HG03432 (cell line): Measurements from ENCODE around the gene ANKRD6.
"Not testable (repeated sequence)": the region's sequence is repeated elsewhere in the genome, so short reads cannot be mapped to it uniquely, and the experiment has no call there.

Source experiments
- ATAC-seq: cut with Tn5 transposase; IDR thresholded peaks from one replicate; pipeline ENCODE4 v1.9.1; 2021; ENCODE audit warnings: mild to moderate bottlenecking, moderate library complexity; ENCODE audit not compliant: unreplicated experiment

ANKRD6 gene

DNA sequence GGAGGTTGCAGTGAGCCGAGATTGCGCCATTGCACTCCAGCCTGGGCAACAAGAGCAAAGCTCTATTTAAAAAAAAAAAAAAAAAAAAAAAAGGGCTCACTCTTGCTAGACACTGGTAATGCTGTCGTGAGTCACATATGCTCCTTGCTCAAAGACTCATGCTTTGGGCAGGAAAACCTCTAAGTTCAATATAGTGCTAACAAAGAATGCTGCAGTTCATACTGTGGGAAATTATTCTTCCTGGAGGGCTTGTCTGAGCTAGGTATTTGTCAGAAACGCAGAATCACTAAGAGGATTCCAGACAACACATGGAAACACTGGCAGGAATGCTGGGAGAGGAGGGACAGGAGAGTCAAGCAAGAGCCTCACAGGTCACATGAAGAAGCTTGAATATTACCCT, 207.9 kb downstream of the ANKRD6 start:
- no peak for ATAC-seq

DNA sequence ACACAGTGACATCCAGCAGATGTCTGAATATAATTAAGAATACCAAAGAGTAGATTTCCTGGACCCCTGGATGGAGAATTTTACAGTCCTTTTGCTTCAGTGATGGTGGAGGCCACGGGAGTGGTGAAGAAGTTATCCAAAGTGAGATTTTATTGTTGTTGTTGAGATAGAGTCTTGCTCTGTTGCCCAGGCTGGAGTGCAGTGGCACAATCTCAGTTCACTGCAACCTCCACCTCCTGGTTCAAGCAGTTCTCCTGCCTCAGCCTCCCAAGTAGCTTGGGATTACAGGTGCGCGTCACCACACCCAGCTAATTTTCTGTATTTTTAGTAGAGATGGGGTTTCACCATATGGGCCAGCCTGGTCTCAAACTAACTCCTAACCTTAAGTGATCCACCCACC, 208.6 kb downstream of the ANKRD6 start:
- not testable (repeated sequence) for ATAC-seq

DNA sequence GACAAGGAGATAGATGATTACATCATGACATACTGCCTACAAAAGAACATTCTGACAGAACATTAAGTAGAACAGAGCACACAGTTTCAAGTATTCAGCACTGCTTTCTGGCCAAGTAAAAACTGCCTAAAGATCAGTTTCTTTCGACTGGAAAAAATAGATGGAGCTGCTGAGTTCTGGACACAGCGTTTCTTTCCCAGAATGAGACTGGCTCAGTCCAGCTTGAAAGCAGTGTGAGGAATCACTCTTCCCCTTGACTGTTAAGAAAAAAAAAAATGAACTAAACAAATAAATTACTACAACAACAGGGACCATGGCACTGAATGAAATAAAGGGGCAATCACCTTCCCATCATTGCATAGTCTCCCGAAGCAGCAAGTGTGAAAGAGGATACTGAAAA, 210.0 kb downstream of the ANKRD6 start:
- no peak for ATAC-seq

DNA sequence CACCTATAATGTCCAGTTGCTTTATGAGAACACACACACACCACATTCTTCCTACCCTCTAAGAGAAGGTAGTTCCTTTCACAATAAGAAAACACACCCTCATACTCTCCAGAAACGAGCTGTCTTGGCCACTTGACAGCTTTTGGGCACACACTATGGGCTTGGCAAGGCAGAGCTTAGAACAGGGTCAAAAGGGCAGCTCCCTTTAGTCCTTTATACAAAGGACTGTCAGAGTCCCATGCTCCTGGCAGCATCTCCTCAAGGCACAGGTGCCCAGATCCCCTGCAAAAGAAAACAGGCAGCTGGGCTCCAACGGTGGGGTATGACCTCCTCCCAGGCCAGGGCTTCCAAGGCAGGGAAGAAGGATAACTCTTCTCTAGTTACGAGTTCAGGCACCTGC, 210.5 kb downstream of the ANKRD6 start:
- ATAC-seq, result no peak

DNA sequence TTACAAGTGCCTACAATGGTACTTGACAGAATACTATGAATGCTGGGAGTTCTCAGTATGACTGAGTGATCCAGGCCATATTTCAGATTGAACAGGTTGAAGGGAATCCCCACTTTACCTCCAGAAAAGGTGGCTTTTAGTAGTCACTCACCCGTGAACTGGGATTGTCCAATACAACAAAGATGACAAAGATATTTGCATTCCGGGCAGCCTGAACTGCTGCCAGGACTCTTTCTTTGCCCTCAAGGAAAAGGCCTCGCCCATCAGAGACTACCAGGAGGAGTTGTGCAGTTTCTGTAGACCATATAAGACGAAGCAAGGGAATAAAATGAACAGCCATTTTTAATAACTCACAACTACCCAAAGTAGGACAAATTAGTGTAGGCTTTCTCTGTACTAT, 211.9 kb downstream of the ANKRD6 start:
- no peak for ATAC-seq

DNA sequence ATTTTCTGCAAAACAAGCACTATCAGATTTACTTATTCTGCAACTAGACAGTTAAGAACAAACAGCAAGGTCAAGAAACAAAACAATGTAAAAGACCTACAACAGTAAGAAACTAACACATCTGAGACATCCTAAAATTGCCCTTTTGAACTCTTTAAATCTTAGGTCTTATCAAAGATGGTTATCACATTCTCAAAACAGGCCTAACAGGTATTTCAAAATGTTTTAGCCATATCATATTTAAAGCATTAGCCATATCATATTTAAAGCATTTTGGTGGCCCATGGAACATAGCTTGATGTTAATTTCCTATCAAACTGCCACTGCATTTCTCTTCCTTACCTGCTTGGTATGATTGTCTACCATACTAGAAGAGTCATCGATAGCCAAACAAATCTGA, 216.7 kb downstream of the ANKRD6 start:
- ATAC-seq, result no peak

DNA sequence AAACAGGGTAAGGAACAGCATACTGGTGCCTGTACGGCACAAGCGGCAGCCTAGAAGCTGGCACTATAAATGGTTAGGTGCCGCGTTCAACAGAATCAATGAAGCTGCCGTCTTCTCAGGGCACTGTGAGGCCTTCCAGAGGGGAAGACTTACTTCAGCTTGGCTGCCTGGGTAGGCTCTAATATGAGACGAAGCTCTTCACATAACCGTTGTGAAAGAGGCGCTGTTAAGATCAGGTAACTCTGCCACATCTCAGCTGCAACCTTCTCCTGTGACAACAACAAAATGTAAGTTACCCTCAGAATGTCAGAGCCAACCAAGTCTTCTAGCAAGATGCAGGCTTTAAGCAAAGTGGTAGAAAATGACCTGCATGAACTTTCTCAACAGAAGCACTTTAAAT, 217.6 kb downstream of the ANKRD6 start:
- no peak for ATAC-seq

DNA sequence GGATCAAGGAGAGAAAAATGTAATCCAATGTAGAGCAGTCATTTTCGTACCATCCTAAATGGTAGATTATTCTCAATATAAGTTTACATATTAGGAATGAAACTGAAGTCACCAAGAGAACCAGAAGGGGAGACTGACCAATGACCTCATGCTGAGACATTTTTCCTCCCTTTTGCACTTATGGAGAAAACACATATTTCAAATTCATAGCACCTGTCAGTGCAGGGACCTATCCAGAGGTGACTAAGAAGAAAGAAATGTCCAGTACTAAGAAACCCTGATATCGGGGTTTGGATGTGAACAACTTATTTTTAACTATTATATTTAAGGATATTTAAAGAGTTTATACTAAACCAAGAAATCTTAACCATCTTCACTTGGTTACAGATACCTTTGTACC, 222.2 kb downstream of the ANKRD6 start:
- ATAC-seq, result no peak

DNA sequence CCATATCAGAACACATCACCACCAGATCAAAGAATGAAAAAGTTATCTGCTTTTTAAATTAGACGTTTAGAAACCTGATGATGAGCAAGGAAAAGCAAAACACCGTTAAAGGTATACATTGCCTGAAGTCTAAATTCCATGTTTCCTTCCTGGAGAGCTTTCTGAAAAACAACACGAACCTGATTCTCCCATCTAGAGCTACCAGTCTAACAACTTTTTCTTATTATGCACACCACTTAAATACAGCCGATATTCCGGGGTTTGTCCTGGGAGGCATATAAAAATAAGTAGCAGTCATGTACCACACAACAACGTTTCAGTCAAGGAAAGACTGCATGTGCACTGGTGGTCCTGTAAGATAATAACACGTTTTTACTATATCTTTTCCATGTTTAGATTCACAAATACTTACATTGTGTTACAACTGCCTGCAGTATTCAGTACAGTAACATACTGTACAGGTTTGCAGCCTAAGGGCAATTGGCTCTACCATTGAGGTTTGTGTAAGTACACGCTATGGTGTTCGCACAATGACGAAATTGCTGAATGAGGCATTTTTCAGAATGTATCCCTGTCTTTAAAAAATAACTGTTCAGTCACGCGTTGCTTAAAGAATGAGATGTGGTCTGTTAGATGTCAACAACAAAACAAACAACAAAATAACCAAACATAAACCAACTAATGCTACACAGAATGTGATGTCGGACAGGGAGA, 224.7 kb downstream of the ANKRD6 start:
- ATAC-seq, result no peak

DNA sequence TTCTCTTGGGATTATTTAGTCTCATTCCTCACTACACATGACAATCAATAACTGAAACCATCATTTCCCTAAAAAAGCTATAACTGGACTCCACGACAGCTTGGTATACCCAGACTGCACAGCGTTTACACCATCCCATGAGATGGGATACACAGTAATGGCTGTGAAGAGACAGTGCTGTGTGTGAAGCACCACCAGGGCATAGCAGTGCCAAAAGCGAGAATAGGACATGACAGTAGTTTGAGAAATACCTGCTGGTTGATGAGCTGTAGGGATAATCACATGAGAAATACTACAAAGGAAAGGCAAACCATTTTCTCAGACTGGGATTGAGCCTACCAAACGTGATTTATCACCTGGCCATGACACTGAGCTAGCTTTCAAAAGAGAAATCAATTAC, 228.0 kb downstream of the ANKRD6 start:
- ATAC-seq, result no peak

DNA sequence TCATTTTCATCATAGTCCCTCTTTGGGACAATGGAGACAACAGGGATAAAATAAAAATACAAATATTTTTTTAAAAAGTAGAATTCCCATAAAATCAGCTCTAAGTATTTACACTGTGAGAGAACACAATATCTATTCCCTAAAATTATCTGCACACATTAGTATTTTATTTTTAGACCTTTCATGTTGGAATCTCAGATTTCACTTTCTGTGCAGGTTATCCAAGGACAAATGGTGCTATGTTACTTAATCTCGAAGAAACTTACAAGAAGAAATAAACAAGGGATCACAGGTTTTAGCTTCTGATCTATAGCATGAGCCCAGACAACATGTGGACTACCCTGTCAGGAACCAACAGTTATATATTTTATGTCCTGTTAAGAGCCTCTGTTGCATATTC, 228.6 kb downstream of the ANKRD6 start:
- ATAC-seq, result no peak

DNA sequence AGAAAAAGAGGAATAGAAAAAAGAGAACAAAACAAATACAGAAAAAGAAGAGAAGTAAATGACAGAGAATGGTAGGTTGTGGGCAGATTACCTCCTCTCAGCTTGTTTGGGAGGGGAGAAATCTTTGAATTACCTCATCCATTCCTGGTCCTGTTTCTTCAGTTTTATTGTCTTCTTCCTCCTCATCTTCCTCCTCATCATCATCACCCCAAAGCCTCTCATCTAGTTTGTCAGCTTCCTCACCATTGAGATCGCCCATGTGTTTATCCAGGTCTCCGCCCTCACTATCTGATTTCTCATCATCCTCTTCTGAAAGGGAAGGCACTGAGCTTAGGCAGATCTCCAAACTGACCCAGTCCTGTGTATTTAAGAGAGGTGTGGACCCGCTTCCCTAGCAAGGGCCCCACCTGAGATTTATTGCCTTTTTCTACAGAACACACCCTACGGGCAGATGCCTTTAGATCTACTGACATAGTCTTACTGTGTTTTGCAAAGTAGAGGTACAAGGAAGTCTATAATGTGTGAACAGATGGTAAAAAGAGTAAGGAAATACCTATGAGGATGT, 229.8 kb downstream of the ANKRD6 start:
- no peak for ATAC-seq

DNA sequence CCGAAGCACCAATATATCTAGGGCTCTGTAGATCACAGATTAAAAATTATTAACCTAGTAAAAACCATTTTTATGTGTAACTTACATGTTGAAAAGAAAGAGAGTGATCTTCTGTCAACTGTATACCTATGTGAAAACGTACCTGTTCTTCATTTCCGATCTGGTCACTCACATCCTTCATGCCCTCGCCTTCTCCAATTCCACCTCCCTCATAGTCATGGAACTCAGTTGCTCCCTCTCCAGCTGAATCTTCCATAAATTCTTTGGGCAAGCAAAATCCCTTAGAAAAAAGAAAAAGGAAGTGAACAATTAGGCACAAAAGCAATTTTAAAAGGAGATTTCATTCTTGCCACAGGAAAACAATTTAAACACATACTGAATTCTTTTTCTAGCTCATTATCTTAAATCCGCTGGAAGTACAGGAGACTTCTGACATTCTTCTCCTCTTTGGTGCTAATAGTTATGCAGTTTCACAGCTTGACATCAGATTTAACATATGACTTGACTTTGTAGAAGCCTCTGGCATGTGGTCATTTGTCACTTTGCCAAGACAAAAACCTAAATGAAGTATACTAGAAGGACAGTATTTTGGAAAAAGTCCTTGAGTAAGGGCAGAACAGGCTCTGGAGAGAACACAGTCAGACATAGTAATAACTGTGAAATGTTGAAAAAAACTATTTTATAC, 235.1 kb downstream of the ANKRD6 start:
- ATAC-seq, result no peak

DNA sequence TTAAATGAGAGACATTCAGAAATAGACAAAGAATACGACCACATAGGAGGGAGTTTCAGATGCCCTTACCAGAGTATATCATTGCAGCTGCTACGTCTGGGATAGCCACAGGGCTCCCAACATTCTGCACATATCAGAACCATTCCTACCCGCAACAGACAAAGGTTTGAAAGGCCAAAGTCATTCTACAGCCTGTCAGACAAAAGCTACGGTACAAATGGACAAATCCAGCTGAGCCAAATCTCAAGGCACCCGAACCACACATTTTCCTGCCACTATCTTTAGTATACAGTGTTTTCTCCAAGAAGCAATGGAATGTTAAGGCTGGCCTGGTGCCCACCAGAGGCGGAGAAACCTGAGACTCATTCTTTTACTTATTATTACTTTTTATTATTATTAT, 236.1 kb downstream of the ANKRD6 start:
- no peak for ATAC-seq

DNA sequence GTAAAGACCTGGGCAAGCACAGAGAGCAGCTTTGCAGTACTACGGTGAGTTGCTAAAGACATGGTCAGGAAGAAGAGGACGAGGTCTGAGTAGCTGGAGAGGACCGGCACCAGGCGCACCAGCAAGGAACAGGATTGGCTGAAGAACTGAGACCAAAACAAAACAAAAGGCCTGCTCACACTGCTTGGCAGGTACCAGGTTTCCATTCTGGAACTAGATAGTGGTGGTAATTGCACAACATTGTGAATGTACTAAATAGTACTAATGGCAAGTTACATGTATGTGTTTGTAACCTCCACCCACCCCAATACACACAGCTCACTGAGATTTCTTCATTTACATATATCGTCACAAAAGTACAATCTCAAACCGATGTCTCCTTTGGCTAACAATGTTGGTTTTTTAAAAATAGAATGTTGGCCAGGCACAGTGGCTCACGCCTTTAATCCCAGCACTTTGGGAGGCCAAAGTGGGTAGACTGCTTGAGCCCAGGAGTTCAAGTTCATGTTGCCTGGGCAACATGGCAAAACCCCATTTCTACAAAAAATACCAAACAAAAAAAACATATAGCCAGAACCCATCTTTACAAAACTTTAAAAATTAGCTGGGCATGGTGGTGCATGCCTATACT, 238.1 kb downstream of the ANKRD6 start:
- ATAC-seq, result no peak

DNA sequence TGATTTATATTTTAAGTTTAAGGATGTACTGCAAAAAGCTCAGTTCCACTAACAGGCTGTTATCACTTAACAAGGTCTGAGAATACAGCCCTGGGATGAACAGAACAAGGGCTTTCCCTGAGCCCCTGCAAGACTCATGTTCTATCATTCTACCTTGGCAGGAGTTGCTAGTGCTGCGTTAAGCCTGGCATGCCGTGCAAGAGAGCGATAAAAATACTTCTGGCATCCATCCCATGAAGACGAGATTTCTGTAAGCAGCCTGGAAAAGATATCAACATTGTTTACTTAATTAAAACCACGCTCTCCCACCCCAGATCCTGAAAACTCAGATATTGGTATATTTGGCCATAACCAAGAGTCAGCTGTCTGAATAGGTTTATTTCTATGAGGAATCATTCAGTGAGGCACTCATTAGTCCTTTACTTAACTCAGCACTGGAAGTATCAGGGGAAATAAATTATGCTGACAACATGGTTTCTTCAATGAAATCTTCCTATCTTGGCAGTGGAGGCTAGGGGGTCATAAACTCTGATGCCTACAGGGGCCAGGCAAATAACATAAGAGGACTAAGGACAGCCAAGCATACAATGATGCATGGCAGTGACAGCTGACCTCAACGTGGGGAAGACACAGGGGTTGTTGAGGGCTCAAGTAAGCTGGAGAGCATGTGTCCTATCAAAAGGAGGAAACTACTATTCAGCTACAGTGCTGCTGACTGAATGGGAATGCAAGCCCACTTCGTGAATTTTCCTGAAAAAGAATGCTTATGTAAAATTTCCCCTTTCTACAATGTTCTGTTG, 243.2 kb downstream of the ANKRD6 start:
- no peak for ATAC-seq

DNA sequence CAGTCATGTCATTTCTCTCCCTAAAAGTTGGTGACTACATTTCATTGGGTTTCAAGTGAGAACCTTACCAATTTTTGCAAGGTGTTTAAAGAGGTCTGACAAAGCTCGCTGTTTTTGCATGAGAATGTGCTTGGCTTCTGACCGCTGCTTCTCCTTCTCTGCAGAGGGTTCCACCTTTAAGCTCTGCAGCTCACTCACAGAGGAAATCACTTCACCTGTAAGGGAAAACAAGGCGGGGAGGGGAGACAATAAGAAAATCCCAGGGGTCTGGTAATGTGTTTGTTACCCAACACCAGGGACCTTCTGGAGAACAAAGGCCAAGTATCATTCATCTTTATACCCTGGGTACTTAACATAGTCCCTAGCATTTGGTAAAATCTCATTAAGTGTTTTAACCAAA, 245.6 kb downstream of the ANKRD6 start:
- ATAC-seq, result no peak

DNA sequence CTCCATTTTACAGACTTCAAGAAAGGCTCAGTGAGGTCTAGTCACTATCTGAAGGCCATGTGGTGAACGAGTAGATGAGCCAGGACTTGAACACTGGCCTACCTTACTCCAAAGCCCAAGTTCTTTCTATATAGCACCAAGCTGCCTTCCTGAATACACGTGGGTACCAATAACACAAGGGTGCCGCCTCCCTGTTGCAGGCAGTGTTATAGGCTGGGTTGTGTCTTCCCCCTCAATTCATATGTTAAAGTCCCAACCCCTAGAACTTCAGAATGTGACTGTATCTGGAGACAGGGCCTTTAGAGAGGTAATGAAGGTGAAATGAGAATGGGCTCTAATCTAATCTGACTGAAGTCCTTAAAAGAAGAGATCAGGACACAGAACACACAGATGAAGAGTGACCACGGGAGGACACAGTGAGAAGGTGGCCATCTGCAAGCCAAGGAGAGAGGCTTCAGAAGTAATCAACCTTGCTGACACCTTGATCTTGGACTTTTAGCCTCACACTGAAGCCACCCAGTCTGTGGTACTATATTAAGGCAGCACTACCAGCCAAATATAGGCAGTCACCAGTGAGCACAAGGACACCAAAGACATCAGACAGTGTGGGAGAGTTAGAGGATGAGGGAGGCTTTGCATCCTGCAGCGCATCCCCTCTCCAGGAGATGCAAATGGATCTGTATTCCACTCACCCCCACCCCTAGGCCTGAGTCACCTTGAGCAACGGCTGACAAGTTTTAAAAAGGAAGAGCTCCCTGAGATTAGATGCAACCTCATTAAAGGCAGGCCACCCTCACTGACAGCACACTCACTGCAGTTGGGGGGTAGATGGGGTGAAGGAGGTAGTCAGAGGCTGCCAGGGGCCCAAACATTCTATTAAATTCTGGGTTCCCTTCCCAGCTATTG, 246.5 kb downstream of the ANKRD6 start:
- no peak for ATAC-seq

DNA sequence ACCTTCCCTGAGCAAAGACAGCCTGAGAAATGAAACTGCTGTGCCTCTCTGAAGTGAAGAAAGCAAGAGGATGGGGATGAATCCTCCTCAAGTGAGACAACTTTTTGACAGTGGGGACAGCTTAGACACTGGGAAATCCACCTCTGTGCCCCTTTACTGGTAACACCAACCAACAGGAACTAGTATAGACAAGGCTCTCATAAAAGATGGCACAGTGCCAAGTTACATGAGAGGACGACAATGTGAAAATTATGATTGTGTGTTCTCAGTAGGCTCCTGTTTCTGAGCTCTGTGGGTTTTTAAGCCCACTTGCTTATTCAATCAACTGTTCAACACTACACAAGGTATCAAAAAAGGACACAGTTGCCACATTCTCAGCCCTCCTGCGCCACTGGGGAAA, 247.2 kb downstream of the ANKRD6 start:
- no peak for ATAC-seq

DNA sequence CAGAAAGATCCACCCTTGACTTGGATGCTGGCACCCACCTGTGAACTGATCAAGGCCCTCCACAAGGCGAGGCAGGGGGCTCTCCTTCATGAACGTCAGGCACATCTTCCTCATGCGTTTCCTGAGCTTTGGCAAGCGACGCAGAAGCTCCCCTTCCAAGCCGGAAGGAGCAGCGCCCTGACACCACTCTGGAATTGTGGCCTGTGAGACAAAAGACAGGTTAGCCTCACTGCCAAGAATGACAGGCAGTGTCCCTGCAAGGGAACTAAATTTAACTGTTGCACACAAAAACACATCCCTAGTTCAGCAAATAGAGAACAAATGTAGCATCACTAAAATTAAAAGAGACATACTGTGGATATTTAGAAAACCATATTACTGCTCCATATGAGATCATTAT, 247.6 kb downstream of the ANKRD6 start:
- no peak for ATAC-seq
